HG03135 (cell line): ENCODE measurements around the gene DLG5.

Experiments used
- ATAC-seq: cut with Tn5 transposase; IDR thresholded peaks from one replicate; pipeline ENCODE4 v1.9.1; 2021; ENCODE audit warnings: mild to moderate bottlenecking, moderate library complexity; ENCODE audit not compliant: unreplicated experiment

The DLG5 gene

GRCh38 chr10:77872947-77873535 lies 53.5 kb downstream of the DLG5 start:
- ATAC-seq, result no peak

GRCh38 chr10:77872151-77872946 lies 54.2 kb downstream of the DLG5 start:
- ATAC-seq, result no peak

GRCh38 chr10:77869626-77870420 lies 56.7 kb downstream of the DLG5 start:
- ATAC-seq, result no peak

- ATAC-seq, result no peak
Measured at GRCh38 chr10:77868523-77868922, 58.0 kb downstream of the DLG5 start.

- ATAC-seq, result no peak
Measured at GRCh38 chr10:77867124-77867719, 59.3 kb downstream of the DLG5 start.

- ATAC-seq, result no peak
Measured at GRCh38 chr10:77866598-77866997, 60.0 kb downstream of the DLG5 start.

GRCh38 chr10:77865580-77866324 lies 60.8 kb downstream of the DLG5 start:
- ATAC-seq, result no peak

- ATAC-seq, result no peak
Measured at GRCh38 chr10:77864151-77864851, 62.3 kb downstream of the DLG5 start.

- no peak for ATAC-seq
Measured at GRCh38 chr10:77863446-77863845, 63.1 kb downstream of the DLG5 start.

GRCh38 chr10:77862595-77862994 lies 64.0 kb downstream of the DLG5 start:
- no peak for ATAC-seq

GRCh38 chr10:77861366-77861765 lies 65.2 kb downstream of the DLG5 start:
- ATAC-seq, result no peak

GRCh38 chr10:77859865-77860282 lies 66.7 kb downstream of the DLG5 start:
- no peak for ATAC-seq

- ATAC-seq, result no peak
Measured at GRCh38 chr10:77859200-77859864, 67.2 kb downstream of the DLG5 start.

- no peak for ATAC-seq
Measured at GRCh38 chr10:77857272-77857671, 69.3 kb downstream of the DLG5 start.

- no peak for ATAC-seq
Measured at GRCh38 chr10:77856566-77856965, 70.0 kb downstream of the DLG5 start.

GRCh38 chr10:77855404-77856155 lies 71.0 kb downstream of the DLG5 start:
- ATAC-seq, result no peak

GRCh38 chr10:77854115-77854514 lies 72.4 kb downstream of the DLG5 start:
- no peak for ATAC-seq

GRCh38 chr10:77853256-77853655 lies 73.3 kb downstream of the DLG5 start:
- no peak for ATAC-seq
